ENCODE results near the gene STK33.
"Not testable (repeated sequence)": the region's sequence is repeated elsewhere in the genome, so short reads cannot be mapped to it uniquely, and the experiment has no call there.

STK33 gene

DNA sequence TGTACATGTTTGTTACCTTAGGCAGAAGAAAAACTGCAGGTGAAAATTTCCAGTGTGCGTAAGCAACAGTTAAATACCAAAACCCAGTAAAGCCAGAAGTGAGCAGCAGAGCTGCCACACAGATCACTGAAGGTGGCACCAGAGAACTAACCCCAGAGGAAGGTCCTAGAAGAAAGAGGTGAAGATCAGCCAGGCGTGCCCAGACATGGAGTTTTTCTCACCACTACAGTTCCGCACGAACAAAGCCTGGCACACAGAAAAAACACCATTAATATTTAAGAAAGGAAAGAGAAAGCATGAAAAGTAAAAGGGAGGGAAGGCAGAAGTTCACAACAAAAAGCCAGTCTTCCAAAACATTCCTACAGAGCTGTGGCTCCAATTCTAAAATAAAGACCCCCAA lies 60.7 kb downstream of the STK33 start:
- peak; percentile 15 for DNase-seq

DNA sequence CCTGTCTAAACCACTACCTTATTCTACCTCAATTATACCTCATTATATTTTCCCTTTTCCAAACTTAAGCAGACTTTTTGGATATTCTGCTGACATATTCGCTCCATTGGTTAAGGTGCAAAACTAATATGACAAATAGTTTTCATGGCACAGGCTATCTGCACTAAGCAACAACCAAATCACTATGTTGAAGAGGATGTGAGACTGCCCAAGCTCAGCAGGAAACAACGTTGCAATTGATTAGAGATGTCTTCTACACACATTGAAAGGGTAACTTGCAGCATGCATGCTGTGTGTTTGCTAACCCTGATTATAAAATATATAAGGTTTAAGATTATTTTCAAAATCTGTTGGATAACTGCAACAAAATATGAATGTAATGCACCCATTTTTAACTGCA lies 61.6 kb downstream of the STK33 start:
- DNase-seq, result no peak

- no peak for DNase-seq
Measured at GRCh38 chr11:8531982-8532381, 62.0 kb downstream of the STK33 start.

DNA sequence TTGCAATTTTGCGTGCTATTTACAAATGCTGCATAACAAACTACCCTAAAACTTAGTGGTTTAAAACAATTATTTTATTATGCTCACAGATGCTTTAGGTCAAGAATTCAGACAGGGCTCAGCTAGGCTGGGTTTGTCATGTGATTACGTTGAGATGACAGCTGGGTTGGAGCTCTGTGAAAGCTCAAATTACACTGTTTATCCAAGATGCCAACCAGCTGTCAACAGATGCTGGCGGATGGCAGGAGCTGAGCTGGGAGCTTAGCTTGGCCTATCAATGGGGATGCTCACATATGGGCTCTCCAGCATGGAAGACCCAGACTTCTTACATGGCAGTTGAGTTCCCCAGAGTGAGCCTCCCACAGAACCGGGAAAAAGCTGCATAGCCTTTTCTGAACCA lies 62.7 kb downstream of the STK33 start:
- peak; percentile 93 for DNase-seq

DNA sequence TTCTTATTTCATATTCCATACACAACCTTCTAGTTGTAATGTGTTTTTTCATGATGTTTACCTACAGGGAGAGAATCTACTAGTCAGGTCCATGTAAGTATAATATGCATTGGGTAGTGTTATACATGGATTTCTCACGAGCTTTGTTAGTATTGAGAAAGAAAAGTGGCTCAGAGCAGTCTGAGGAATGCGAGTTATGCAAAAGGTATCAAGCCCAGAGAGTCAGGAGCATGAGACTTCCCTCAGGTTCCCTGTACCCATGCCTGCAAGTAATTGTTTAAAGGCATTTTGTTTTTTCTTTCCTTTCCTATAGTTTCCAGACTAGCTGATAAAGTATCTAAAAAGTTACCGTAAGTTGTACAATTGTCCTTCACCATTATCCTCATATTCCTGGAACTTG lies 66.1 kb downstream of the STK33 start:
- DNase-seq, result no peak

DNA sequence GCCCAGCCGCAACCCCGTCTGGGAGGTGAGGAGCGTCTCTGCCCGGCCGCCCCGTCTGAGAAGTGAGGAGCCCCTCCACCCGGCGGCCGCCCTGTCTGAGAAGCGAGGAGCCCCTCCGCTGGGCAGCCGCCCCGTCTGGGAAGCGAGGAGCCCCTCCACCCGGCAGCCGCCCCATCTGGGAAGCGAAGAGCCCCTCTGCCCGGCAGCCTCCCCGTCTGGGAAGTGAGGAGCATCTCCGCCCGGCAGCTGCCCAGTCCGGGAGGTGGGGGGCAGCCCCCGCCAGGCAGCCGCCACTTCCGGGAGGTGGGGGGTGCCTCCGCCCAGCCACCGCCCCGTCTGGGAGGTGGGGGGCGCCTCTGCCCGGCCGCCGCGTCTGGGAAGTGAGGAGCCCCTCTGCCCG lies 70.6 kb downstream of the STK33 start:
- no peak for DNase-seq

- DNase-seq, result no peak
Measured at GRCh38 chr11:8512547-8512946, 81.5 kb downstream of the STK33 start.

- no peak for DNase-seq
Measured at GRCh38 chr11:8503910-8504364, 90.1 kb downstream of the STK33 start.

DNA sequence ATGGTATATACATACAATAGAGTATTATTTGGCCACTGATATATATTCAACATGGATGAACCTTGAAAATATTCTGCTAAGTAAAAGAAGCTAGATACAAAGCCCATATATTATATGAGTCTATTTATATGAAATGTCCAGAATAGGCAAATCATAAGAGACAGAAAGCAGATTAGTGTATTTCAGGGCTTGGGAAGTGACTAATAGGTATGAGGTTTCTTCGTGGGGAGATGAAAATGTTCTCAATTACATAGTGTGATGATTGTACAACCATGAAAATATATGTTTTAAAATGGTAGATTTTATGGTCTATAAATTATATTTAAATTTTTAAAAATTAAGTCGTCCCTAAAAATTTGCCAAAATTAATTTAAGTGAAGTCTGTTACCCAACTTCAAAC lies 92.2 kb downstream of the STK33 start:
- no peak for DNase-seq

- no peak for DNase-seq
Measured at GRCh38 chr11:8488395-8488794, 105.6 kb downstream of the STK33 start.

GRCh38 chr11:8487261-8487660 lies 106.8 kb downstream of the STK33 start:
- no peak for DNase-seq

DNA sequence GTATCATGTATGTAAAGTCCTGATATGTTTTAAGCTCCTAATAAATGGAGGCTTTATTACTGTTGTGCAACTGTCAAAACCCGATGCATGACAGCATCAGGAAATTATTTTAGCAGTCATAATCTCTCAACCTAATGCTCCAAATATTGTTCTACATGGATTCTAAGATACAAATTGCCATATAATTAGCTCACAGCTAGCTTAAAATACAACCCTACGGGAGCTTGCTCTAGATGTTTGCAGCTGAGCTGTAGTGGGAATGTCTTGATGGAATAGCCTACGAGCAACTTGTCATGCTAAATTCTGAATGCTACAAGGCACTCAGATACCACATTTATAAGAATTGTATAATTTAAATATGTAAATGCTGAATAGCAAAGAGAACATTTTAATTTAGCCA lies 109.8 kb downstream of the STK33 start:
- no peak for DNase-seq

DNA sequence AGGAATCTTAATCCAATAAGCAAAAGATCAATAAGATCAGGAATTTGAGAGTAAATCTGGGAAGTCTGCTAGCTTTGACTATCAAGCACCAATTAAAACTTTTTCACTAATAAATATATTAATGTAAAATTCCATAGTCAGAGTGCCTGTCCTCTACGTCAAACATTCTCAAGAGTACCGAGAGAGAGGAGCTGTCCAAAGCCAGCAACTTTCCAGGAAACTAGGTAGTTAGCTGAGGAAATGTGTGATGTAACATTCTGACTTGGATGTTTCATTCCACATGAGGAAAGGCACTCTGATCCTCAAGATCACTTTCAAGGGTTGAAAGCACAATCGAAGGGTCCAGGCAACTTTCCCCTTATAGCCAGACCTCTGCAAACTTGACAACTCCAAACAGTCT lies 113.2 kb downstream of the STK33 start:
- no peak for DNase-seq

DNA sequence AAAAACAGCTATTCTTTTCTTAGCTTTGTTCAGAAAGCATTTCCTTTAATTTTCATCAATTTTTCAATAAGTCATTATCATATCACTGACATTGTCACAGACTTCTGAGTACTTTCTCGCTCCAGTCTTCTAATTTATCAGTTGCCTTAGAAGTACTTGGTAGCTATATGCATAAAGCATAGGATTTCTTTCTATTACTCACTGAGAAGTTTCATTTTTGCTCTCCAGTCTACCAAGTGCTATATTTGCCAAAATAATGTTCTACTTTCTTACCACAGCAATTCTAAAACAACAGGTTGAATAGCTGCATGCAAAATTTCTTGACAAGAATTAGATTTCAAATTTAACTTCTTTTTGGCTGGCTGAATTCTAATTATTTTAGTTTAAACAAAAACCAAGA lies 116.3 kb downstream of the STK33 start:
- no peak for DNase-seq

- DNase-seq, result no peak
Measured at GRCh38 chr11:8477151-8477550, 116.9 kb downstream of the STK33 start.

DNA sequence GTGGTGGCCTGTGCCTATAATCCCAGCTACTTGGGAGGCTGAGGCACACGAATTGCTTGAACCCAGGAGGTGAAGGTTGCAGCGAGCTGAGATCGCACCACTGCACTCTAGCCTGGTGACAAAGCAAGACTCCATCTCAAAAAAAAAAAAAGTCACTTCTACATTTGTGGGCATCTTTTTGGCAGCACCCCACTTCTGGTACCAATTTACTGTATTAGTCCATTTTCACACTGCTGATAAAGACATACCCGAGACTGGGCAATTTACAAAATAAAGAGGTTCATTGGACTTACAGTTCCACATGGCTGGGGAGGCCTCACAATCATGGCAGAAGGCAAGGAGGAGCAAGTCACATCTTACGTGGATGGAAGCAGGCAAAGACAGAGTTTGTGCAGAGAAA lies 126.2 kb downstream of the STK33 start:
- DNase-seq, result not testable (repeated sequence)

DNA sequence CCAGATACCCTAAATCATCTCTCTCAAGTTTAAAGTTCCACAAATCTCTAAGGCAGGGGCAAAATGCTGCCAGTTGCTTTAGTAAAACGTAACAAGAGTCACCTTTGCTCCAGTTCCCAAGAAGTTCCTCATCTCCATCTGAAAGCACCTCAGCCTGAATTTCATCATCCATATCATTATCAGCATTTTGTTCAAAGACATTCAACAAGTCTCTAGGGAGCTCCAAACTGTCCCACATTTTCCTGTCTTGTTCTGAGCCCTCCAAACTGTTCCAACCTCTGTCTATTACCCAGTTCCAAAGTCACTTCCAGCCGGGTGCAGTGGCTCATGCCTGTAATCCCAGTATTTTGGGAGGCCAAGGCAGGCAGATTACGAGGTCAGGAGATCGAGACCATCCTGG lies 126.7 kb downstream of the STK33 start:
- not testable (repeated sequence) for DNase-seq

- DNase-seq, result not testable (repeated sequence)
Measured at GRCh38 chr11:8466884-8467283, 127.1 kb downstream of the STK33 start.

DNA sequence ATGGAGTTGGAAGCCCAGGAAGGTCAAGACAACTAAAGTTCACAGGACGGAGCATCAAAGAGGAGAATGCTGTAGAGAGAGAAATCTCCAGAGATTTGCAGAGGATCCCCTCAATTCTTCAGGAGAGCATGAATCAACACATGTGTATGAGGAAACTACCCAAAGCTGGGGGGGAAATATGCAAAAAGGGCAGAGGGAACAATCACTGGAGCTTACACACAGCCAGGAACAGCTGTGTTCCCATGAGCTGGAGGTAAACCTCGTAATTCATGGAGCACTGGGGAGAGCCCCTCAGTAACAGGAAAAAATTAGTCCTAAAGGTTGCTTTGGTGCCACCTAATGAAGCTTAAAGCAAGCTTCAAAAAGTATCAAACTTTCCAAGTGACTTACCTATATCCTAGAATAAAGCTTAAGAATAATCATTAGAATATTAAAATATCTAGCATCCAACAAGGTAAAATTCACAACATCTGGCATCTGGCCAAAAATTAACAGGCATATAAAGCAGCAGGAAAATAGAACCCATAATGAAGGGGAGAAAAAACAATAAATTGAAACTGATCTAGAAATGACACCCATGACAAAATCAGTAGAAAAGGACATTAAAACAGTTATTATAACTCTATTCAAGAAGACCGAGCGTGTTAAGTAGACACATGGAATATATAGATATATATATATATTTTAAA lies 134.2 kb downstream of the STK33 start:
- DNase-seq, result no peak

- DNase-seq, result no peak
Measured at GRCh38 chr11:8442301-8442700, 151.7 kb downstream of the STK33 start.

GRCh38 chr11:8440649-8441048 lies 153.4 kb downstream of the STK33 start:
- DNase-seq, result no peak

GRCh38 chr11:8429483-8429882 lies 164.5 kb downstream of the STK33 start:
- DNase-seq, result no peak

- no peak for DNase-seq
Measured at GRCh38 chr11:8426076-8426475, 168.0 kb downstream of the STK33 start.

DNA sequence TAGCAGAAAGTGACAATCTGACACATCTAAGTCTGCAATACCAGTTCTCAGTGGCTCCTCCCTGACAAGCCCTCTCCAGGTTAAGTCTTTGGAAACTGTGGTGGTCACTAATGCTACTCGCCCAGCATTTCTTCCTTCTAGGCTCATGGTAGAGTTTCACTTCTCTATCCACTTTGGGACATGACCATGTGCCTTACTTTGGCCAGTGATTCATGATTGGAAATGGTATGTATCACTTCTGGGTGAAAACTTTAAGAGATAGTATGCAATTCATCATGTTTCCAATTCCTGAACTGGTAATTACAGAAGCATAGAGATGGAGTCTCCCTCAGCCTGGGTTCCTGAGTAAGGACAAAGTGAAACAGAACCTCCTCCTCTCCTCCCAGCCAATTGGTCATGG lies 178.8 kb downstream of the STK33 start:
- DNase-seq, result no peak

DNA sequence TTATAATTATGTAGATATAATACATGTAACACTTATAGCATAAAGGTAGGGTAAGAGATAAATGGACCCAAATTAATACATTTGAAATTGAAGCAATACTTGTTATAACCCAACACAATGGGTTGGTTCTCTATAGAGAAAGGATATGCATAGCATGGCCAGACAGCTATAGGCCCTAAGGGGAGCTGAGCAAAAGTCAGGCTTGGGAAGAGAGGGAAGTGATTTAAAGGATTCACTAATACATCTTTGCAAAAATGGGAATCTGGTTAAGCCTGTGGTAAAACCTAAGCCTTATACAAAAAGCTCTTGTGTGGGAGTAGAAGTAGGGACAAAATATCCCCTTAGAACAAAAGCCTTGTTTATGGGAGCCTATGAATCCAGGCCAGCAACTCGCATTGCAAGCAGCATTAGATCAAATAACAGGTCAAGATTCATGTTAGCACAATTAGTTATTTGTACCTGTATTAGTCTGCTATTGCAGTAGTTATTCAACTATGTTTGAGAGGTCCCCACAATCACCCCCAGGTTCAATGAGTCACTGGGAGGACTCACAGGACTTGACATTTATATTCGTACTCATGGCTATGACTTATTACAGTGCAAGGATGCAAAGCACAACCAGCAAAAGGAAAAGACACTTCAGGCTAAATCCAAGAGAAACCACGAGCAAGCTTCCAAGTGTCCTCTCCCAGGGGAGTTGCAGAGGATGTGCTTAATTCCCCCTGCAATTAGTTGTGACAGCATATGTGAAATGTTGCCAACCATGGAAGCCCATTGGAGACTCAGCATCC lies 185.7 kb downstream of the STK33 start:
- no peak for DNase-seq

All from NCI-H1105 treated with DMSO at 0.1 percent for 48 hours (cell line).